Measurements from ENCODE around the gene PLEKHJ1.

Gene PLEKHJ1

DNA sequence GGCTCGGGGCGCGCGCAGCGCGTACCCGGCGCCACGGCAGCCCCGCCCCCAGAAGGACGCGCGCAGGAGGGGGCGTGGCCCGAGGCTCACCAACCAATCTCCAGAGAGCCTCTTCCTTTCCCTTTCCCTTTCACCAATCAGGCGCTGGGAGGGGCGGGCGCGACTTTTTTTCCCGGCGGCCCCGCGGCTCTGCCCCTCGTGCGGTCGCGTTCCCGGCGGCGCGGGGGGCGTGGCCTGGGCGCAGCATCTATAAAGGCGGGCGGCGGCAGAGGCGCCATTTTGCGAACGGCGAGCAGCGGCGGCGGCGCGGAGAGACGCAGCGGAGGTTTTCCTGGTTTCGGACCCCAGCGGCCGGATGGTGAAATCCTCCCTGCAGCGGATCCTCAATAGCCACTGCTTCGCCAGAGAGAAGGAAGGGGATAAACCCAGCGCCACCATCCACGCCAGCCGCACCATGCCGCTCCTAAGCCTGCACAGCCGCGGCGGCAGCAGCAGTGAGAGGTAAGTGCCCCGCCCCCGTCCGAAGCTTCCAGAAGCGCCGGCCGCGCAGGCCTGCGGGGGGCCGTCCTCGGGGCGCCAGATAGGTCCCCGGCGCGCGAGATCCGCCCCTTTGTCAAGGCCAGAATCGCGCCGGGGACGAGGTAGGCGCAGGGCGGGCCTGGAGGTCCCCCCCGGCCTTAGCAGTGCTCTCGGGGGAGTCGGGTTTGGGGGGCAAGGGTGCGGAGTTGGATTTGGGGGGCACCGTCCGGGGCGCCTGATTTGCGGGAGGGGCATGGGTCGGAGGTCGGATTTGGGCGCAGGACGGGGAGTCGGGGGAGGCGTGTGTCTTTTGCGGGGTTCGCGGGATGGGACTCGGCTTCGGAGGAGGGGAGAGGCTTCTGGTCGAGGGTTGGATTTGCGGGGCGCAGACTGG is 33.4 kb upstream of the PLEKHJ1 start:
- peak; percentile 99 for DNase-seq (ENCODE audit: low read depth)

- no peak for DNase-seq (ENCODE audit: low read depth)
Measured at GRCh38 chr19:2268861-2269243, 32.7 kb upstream of the PLEKHJ1 start.

DNA sequence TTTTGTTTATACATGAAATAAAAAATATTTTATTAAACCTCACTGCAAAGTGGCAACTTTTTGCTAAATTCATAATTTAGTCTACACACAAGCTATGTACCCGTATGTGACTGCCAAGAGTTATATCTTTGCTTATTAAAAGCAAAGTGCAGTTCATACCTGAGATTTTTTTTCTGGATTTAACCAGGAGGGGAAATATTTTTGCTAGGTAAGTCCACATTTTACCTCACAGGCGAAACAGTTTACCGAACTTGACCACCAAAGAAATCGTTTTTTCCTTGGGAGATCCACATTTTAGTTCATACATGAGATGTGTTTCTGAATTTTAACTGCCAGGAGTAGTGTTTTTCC is 32.3 kb upstream of the PLEKHJ1 start:
- no peak for DNase-seq (ENCODE audit: low read depth)

GRCh38 chr19:2266183-2266993 is 30.3 kb upstream of the PLEKHJ1 start:
- no peak for DNase-seq (ENCODE audit: low read depth)

- no peak for DNase-seq (ENCODE audit: low read depth)
Measured at GRCh38 chr19:2261438-2262172, 25.5 kb upstream of the PLEKHJ1 start.

- DNase-seq (ENCODE audit: low read depth), result no peak
Measured at GRCh38 chr19:2260341-2260805, 24.2 kb upstream of the PLEKHJ1 start.

- DNase-seq (ENCODE audit: low read depth), result no peak
Measured at GRCh38 chr19:2259336-2259735, 23.2 kb upstream of the PLEKHJ1 start.

DNA sequence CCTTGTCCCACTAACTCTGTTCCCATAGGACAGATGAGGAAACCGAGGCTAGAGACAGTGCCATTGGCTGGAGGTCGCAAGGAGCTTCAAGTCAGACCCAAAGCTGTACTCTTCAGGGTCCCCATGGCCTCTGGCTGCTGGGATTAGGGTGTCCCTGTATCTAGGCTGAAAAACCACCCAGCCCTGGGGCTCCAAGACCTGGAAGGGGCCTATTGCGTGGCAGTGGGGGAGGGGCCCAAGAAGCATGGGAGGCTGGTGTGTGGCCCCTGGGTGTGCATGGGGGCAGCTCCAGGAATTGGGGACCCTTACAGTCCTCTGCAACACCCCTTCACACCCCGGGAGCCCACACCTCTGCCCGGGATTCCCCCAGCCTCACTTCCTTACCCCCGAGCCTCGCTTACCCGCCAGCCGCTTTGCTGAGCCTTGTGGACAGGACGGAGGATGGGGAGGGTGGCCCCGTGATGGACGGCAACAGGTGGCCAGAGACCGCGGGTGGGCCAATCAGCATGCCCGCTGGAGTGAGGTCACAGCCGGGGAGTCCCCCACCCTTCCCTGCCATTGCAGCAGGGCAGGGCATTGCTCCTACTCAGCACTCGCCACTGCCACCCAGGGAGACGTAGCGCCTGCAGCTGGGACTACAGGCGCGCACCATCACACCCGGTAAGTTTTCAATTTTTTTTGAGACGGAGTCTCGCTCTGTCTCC is 20.0 kb upstream of the PLEKHJ1 start, which contains the start of gene JSRP1:
JSRP1 (minus strand) TSS at position 436 of the 704 bp plus-strand sequence. CDS start 1,103 bp downstream, outside the sequence.
- no peak for DNase-seq (ENCODE audit: low read depth)

- no peak for DNase-seq (ENCODE audit: low read depth)
Measured at GRCh38 chr19:2255112-2255845, 19.1 kb upstream of the PLEKHJ1 start.

DNA sequence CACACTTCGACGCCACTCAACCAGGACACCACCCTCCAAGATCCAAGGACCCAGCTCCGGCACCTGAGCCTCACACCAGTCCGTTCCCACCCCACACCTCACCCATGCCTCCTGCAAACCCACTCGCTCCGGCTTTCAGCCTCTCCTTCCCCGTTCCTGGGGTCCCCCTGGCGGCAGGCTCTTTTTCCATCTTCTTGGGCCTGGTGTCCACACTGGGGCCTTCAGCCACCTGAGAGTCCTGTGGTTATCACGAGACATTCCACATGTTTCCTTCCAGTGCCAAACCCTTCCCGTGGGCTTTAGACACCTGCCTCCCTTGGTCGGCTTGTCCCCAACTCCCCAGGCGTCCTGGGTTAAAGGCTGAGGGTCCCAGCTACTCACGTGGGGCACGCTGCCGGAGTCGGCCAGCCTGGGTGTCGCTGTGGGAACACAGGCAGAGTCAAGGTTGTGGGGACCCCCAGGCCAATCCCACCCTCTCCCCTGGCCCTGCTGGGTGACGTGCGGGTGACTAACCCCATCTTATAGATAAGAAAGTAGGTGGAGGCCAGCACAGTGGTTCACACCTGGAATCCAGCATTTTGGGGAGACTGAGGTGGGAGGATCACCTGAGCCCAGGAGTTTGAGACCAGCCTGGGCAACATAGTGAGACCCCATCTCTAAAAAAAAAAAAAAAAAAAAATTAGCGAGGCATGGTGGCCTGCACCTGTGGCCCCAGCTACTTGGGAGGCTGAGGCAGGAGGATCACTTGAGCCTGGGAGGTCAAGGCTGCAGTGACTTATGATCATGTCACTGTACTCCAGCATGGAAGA is 18.1 kb upstream of the PLEKHJ1 start:
- DNase-seq (ENCODE audit: low read depth), result no peak

- no peak for DNase-seq (ENCODE audit: low read depth)
Measured at GRCh38 chr19:2253106-2254063, 17.3 kb upstream of the PLEKHJ1 start.

DNA sequence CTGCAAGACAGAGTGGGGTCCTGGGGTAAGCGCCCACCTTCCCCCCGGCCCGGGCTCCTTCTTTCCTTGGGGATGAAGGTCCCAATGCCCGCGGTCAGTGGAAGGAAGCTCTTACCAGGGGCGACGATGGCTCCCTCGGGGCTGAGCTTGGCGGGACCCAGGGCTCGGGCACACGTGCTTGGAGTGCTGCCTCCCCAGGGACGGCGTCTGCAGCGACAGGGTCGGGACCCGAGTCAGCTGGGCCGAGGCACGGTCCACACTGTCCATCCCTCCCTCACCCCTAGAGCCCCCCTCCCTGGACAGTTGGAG is 16.6 kb upstream of the PLEKHJ1 start:
- no peak for DNase-seq (ENCODE audit: low read depth)

- no peak for DNase-seq (ENCODE audit: low read depth)
Measured at GRCh38 chr19:2252055-2252796, 16.1 kb upstream of the PLEKHJ1 start.

DNA sequence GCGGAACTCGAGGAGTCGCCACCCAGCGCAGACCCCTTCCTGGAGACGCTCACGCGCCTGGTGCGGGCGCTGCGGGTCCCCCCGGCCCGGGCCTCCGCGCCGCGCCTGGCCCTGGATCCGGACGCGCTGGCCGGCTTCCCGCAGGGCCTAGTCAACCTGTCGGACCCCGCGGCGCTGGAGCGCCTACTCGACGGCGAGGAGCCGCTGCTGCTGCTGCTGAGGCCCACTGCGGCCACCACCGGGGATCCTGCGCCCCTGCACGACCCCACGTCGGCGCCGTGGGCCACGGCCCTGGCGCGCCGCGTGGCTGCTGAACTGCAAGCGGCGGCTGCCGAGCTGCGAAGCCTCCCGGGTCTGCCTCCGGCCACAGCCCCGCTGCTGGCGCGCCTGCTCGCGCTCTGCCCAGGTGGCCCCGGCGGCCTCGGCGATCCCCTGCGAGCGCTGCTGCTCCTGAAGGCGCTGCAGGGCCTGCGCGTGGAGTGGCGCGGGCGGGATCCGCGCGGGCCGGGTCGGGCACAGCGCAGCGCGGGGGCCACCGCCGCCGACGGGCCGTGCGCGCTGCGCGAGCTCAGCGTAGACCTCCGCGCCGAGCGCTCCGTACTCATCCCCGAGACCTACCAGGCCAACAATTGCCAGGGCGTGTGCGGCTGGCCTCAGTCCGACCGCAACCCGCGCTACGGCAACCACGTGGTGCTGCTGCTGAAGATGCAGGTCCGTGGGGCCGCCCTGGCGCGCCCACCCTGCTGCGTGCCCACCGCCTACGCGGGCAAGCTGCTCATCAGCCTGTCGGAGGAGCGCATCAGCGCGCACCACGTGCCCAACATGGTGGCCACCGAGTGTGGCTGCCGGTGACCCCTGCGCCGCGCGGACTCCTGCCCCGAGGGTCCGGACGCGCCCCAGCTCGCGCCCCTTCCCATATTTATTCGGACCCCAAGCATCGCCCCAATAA is 15.3 kb upstream of the PLEKHJ1 start:
- DNase-seq (ENCODE audit: low read depth), result no peak

DNA sequence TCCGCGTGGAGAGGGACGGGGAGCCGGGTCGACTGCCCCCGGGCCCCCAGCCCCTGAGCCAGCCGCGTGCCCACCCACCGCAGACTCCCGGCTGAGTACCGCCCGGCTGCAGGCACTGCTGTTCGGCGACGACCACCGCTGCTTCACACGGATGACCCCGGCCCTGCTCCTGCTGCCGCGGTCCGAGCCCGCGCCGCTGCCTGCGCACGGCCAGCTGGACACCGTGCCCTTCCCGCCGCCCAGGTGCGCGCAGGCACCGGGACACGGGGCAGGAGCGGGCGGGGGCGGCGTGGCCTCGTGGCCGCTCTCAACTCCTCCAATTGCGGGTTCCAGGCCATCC is 14.6 kb upstream of the PLEKHJ1 start:
- DNase-seq (ENCODE audit: low read depth), result no peak

DNA sequence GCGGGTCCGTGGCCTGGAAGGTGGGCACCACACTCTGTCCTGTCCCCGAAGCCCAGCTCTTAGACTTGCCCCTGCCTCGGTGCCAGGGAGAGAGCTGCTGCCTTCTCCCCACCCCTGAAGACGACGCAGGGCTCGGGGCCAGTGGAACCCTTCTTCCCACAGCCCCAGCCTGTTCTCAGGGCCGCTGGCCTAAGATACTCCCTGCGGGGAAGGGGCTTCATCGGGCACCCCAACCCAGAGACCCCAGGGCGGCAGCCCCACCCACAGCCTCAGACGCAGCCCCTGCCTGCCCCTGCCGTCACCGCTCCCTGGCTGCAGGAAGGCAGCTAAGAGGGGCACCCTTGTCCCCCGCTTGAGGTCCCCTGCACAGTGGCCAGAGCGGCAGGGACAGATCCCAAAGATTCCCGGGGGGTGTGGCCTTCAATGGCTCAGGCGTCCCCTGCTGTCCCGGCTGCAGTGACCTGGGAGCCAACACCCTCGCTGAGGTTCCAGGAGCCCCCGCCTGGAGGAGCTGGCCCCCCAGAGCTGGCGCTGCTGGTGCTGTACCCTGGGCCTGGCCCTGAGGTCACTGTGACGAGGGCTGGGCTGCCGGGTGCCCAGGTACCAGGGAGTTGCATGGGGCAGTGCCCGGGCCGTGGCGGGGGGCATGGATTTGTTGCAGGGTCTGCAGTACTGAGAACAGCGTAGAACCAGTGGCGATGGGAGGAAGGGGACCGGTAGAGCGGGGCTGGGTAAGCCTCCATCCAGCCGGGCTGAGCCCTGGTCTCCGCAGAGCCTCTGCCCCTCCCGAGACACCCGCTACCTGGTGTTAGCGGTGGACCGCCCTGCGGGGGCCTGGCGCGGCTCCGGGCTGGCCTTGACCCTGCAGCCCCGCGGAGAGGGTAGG is 14.0 kb upstream of the PLEKHJ1 start:
- DNase-seq (ENCODE audit: low read depth), result no peak
